ENCODE results near the gene LTBP3. TPM values are rescaled to one million over a fixed set of nuclear protein-coding genes. Genes with fewer than 3 reads are reported as not detected.

Gene LTBP3
- polyA plus RNA-seq, 5 donors: 184 to 305 (median 276) TPM

GRCh38 chr11:65498977-65499712, 59.0 kb downstream of the LTBP3 start, which contains the start of gene MALAT1:
Gene MALAT1 (plus strand): TSS chr11:65499045.
- DNase-seq: peak; percentile 96

- no peak for DNase-seq
Measured at GRCh38 chr11:65498727-65498976, 59.5 kb downstream of the LTBP3 start.

GRCh38 chr11:65498042-65498726, 60.0 kb downstream of the LTBP3 start:
- DNase-seq: peak; percentile 71 to 74

- DNase-seq: peak; percentile 100
Measured at GRCh38 chr11:65497141-65498041, 60.8 kb downstream of the LTBP3 start.

GRCh38 chr11:65496304-65497140, 61.6 kb downstream of the LTBP3 start:
- peak in 1 of 2 donors; percentile 50 for DNase-seq

- no peak for DNase-seq
Measured at GRCh38 chr11:65493367-65494176, 64.6 kb downstream of the LTBP3 start.

- peak; percentile 79 to 83 for DNase-seq
Measured at GRCh38 chr11:65492637-65493366, 65.4 kb downstream of the LTBP3 start.

GRCh38 chr11:65492387-65492636, 65.8 kb downstream of the LTBP3 start:
- DNase-seq: no peak

GRCh38 chr11:65491614-65492386, 66.4 kb downstream of the LTBP3 start:
- DNase-seq: no peak

GRCh38 chr11:65491163-65491465, 67.0 kb downstream of the LTBP3 start:
- no peak for DNase-seq

GRCh38 chr11:65489706-65490320, 68.3 kb downstream of the LTBP3 start:
- DNase-seq: no peak

- DNase-seq: no peak
Measured at GRCh38 chr11:65489035-65489705, 69.0 kb downstream of the LTBP3 start.

Other genes with a start within 250 kb of the LTBP3 start
- 10 to 100 TPM in 2 of 5 donors, 1 to 10 TPM in 3; 1.9 to 13.9 (median 8.4) TPM for gene CDC42EP2, start 243.5 kb downstream of the LTBP3 start, polyA plus RNA-seq (ENCODE audit: insufficient read depth in 1 of 5, insufficient read length in 5 of 5, low replicate concordance in 1 of 5)
- gene DPF2, start 224.5 kb downstream of the LTBP3 start, polyA plus RNA-seq (ENCODE audit: insufficient read depth in 1 of 5, insufficient read length in 5 of 5, low replicate concordance in 1 of 5): 10 to 100 TPM; 75.8 to 100.0 (median 84.9) TPM
- gene TIGD3, start 203.6 kb downstream of the LTBP3 start, polyA plus RNA-seq (ENCODE audit: insufficient read depth in 1 of 5, insufficient read length in 5 of 5, low replicate concordance in 1 of 5): under 1 TPM; 0.10 to 0.28 (median 0.21) TPM
- gene SLC25A45, start 175.7 kb downstream of the LTBP3 start, polyA plus RNA-seq (ENCODE audit: insufficient read depth in 1 of 5, insufficient read length in 5 of 5, low replicate concordance in 1 of 5): 10 to 100 TPM in 4 of 5 donors, 1 to 10 TPM in 1; 9.8 to 14.5 (median 13.3) TPM
- gene FRMD8, start 171.7 kb downstream of the LTBP3 start, polyA plus RNA-seq (ENCODE audit: insufficient read depth in 1 of 5, insufficient read length in 5 of 5, low replicate concordance in 1 of 5): 10 to 100 TPM; 12.2 to 23.4 (median 17.9) TPM
- 100 to 1,000 TPM; 119 to 179 (median 132) TPM for gene NEAT1, start 135.6 kb downstream of the LTBP3 start, polyA plus RNA-seq (ENCODE audit: insufficient read depth in 1 of 5, insufficient read length in 5 of 5, low replicate concordance in 1 of 5)
- 100 to 1,000 TPM; 547 to 979 (median 604) TPM for gene MALAT1, start 59.3 kb downstream of the LTBP3 start, polyA plus RNA-seq (ENCODE audit: insufficient read depth in 1 of 5, insufficient read length in 5 of 5, low replicate concordance in 1 of 5)
- 10 to 100 TPM; 47.2 to 77.3 (median 55.2) TPM for gene SCYL1, start 33.3 kb downstream of the LTBP3 start, polyA plus RNA-seq (ENCODE audit: insufficient read depth in 1 of 5, insufficient read length in 5 of 5, low replicate concordance in 1 of 5)
- gene ZNRD2, start 12.1 kb upstream of the LTBP3 start, polyA plus RNA-seq (ENCODE audit: insufficient read depth in 1 of 5, insufficient read length in 5 of 5, low replicate concordance in 1 of 5): 10 to 100 TPM; 39.0 to 70.6 (median 56.0) TPM
- 10 to 100 TPM; 20.5 to 47.9 (median 28.7) TPM for gene FAM89B, start 14.2 kb upstream of the LTBP3 start, polyA plus RNA-seq (ENCODE audit: insufficient read depth in 1 of 5, insufficient read length in 5 of 5, low replicate concordance in 1 of 5)
- 10 to 100 TPM; 25.0 to 47.6 (median 36.5) TPM for gene EHBP1L1, start 17.7 kb upstream of the LTBP3 start, polyA plus RNA-seq (ENCODE audit: insufficient read depth in 1 of 5, insufficient read length in 5 of 5, low replicate concordance in 1 of 5)
- under 1 TPM; 0.18 to 0.85 (median 0.55) TPM for gene KCNK7, start 37.4 kb upstream of the LTBP3 start, polyA plus RNA-seq (ENCODE audit: insufficient read depth in 1 of 5, insufficient read length in 5 of 5, low replicate concordance in 1 of 5)
- gene MAP3K11, start 55.9 kb upstream of the LTBP3 start, polyA plus RNA-seq (ENCODE audit: insufficient read depth in 1 of 5, insufficient read length in 5 of 5, low replicate concordance in 1 of 5): 10 to 100 TPM; 32.5 to 72.7 (median 49.3) TPM
- gene PCNX3, start 57.4 kb upstream of the LTBP3 start, polyA plus RNA-seq (ENCODE audit: insufficient read depth in 1 of 5, insufficient read length in 5 of 5, low replicate concordance in 1 of 5): 10 to 100 TPM; 15.5 to 35.0 (median 20.9) TPM
- gene SIPA1, start 79.7 kb upstream of the LTBP3 start, polyA plus RNA-seq (ENCODE audit: insufficient read depth in 1 of 5, insufficient read length in 5 of 5, low replicate concordance in 1 of 5): 10 to 100 TPM; 32.6 to 55.0 (median 40.6) TPM
- 10 to 100 TPM; 43.0 to 68.0 (median 53.2) TPM for gene RELA, start 104.6 kb upstream of the LTBP3 start, polyA plus RNA-seq (ENCODE audit: insufficient read depth in 1 of 5, insufficient read length in 5 of 5, low replicate concordance in 1 of 5)
- 10 to 100 TPM; 52.2 to 68.8 (median 62.9) TPM for gene KAT5, start 153.9 kb upstream of the LTBP3 start, polyA plus RNA-seq (ENCODE audit: insufficient read depth in 1 of 5, insufficient read length in 5 of 5, low replicate concordance in 1 of 5)
- 10 to 100 TPM; 32.4 to 67.8 (median 41.4) TPM for gene RNASEH2C, start 162.4 kb upstream of the LTBP3 start, polyA plus RNA-seq (ENCODE audit: insufficient read depth in 1 of 5, insufficient read length in 5 of 5, low replicate concordance in 1 of 5)
- gene AP5B1, start 222.6 kb upstream of the LTBP3 start, polyA plus RNA-seq (ENCODE audit: insufficient read depth in 1 of 5, insufficient read length in 5 of 5, low replicate concordance in 1 of 5): 1 to 10 TPM; 2.2 to 4.2 (median 3.4) TPM
- under 1 TPM; 0.07 to 0.60 (median 0.29) TPM for gene OVOL1, start 228.7 kb upstream of the LTBP3 start, polyA plus RNA-seq (ENCODE audit: insufficient read depth in 1 of 5, insufficient read length in 5 of 5, low replicate concordance in 1 of 5)